GM12878 (cell line): ENCODE results near the gene RGS16. TPM values are rescaled to one million over a fixed set of nuclear protein-coding genes. Genes with fewer than 3 reads are reported as not detected.

ENCODE experiments used
- ATAC-seq: fragments of 200-7000 bp; cut with Tn5 transposase; 3 replicates; pipeline ENCODE4 v1.9.1; 2020; ENCODE audit warnings: mild to moderate bottlenecking, moderate library complexity
- BruUV-seq: library from RNA; stranded (reverse); fragments of 400-500 nt; replicated peaks from 2 replicates; lab custom pipeline; 2021; lab: Mats Ljungman, UMichigan
- CTCF ChIA-PET: fragments of 300-600 bp; sonication (Branson Sonifier 250); formaldehyde crosslinking; extraction: SDS; loops from one replicate; lab custom pipeline; 2021; ENCODE audit warnings: inconsistent platforms; lab: Yijun Ruan, JAX
- POLR2A ChIA-PET: fragments of 350-600 bp; formaldehyde crosslinking; extraction: SDS; loops from one replicate; lab custom pipeline; 2021; ENCODE audit warnings: inconsistent platforms; lab: Charles Lee
- RAD21 ChIA-PET: fragments of 300-600 bp; sonication (Branson Sonifier 250); formaldehyde crosslinking; loops from one replicate; lab custom pipeline; 2023; ENCODE audit warnings: antibody characterized with exemption; ENCODE audit not compliant: unreplicated experiment; lab: Charles Lee
- SMC1A ChIA-PET: fragments of 300-600 bp; sonication (Branson Sonifier 250); formaldehyde crosslinking; loops from one replicate; lab custom pipeline; 2023; ENCODE audit not compliant: unreplicated experiment, uncharacterized antibody; lab: Charles Lee
- DNase-seq: peaks from one replicate; pipeline ENCODE4 v3.0.0-alpha.2; 2011; ENCODE audit warnings: low read depth, low spot score
- FAIRE-seq: peaks from 3 replicates; lab custom pipeline; 2011; peaks lifted over from hg19 to GRCh38; lab: Jason Lieb, UNC
- H2AFZ ChIP-seq: 2 replicates; pipeline ENCODE4 v1.6.0; 2011; ENCODE audit warnings: low read depth, low read length, control low read depth; ENCODE audit not compliant: control insufficient read depth
- H3K27ac ChIP-seq: 2 replicates; pipeline ENCODE4 v1.5.1; 2011; ENCODE audit warnings: control low read depth; ENCODE audit not compliant: control insufficient read depth, insufficient read depth
- H3K27me3 ChIP-seq, 2 experiments: replicated peaks in 1 of 2; 2 replicates each; pipeline versions ENCODE4 v1.6.0 to v1.6.1; 2011; ENCODE audit warnings: low read length in 1 of 2; ENCODE audit not compliant: control insufficient read depth in 2 of 2, insufficient read depth in 2 of 2
- H3K36me3 ChIP-seq, 2 experiments: 2 replicates each; pipeline ENCODE4 v1.5.1; 2011; ENCODE audit warnings: low read length in 1 of 2; ENCODE audit not compliant: control insufficient read depth in 2 of 2, insufficient read depth in 2 of 2
- H3K4me1 ChIP-seq: 2 replicates; pipeline ENCODE4 v1.6.1; 2011; ENCODE audit warnings: mild to moderate bottlenecking, low read length, moderate library complexity, mixed read lengths; ENCODE audit not compliant: control insufficient read depth, insufficient read depth
- H3K4me2 ChIP-seq: 2 replicates; pipeline ENCODE4 v1.6.0; 2011; ENCODE audit warnings: control low read depth; ENCODE audit not compliant: control insufficient read depth, insufficient read depth
- H3K4me3 ChIP-seq: fragments of 200-600 bp; sonication (generic); 2 replicates; pipeline ENCODE4 v1.5.1; 2016
- H3K79me2 ChIP-seq: 2 replicates; pipeline ENCODE4 v1.6.0; 2011; ENCODE audit warnings: low read length; ENCODE audit not compliant: control insufficient read depth, insufficient read depth
- H3K9ac ChIP-seq: 2 replicates; pipeline ENCODE4 v1.8.0; 2011; ENCODE audit warnings: low read length, control low read depth, mixed read lengths; ENCODE audit not compliant: control insufficient read depth, insufficient read depth
- H3K9me3 ChIP-seq: replicated peaks from 3 replicates; pipeline ENCODE4 v1.5.1; 2011; ENCODE audit warnings: mild to moderate bottlenecking, low read length; ENCODE audit not compliant: control insufficient read depth, insufficient read depth
- H4K20me1 ChIP-seq: 2 replicates; pipeline ENCODE4 v1.6.0; 2011; ENCODE audit not compliant: control insufficient read depth, insufficient read depth
- NR2C1 ChIP-seq: fragments of 450-650 bp; IDR thresholded peaks from 2 replicates; pipeline ENCODE4 v1.6.1; 2017; ENCODE audit warnings: antibody characterized with exemption, mild to moderate bottlenecking, moderate library complexity
- SRF ChIP-seq, 2 experiments: IDR thresholded peaks; 2 replicates each; pipeline ENCODE4 v1.6.1; 2011; ENCODE audit warnings: low read depth in 2 of 2, low read length in 2 of 2, mild to moderate bottlenecking in 1 of 2, moderate library complexity in 1 of 2
- TARDBP ChIP-seq: IDR thresholded peaks from 2 replicates; pipeline ENCODE4 v1.6.1; 2016; ENCODE audit warnings: borderline replicate concordance
- WGBS: methylation state at CpG from one replicate; pipeline ENCODE4 v1.1.6; 2016; ENCODE audit warnings: low lambda C conversion rate; ENCODE audit not compliant: insufficient replicate concordance, insufficient coverage; ENCODE audit errors: missing lambda C conversion rate; 5-methylcytosine and 5-hydroxymethylcytosine counted together
- in situ Hi-C: fragments of 300-500 bp; cut with MboI; formaldehyde crosslinking; loops from 9 replicates; pipeline ENCODE4 v1.14.3; 2018; ENCODE audit warnings: mixed read lengths
- intact Hi-C: fragments of 100-400 bp; cut with micrococcal nuclease; formaldehyde crosslinking; loops from one replicate; pipeline ENCODE4 v1.14.2; 2022; ENCODE audit not compliant: unreplicated experiment
- polyA plus RNA-seq, 11 experiments: library from polyadenylated mRNA; depleted of rRNA in 4 of 11; unstranded in 6 of 11; stranded (reverse) in 5 of 11; fragments of >200 nt; fragmentation: Nextera tagmentation in 4 of 11; fragmentation: Illumina TruSeq in 1 of 11; extraction: Ambion mirVana in 4 of 11; extraction: Trizol in 1 of 11; gene quantifications; 1 replicate in 1 of 11; 2 replicates in 10 of 11; pipeline versions ENCODE4 v1.2.1 to v1.2.3, GENCODE V29; 2011 to 2016; ENCODE audit warnings: inconsistent platforms in 2 of 11, missing spikeins in 2 of 11, low read depth in 1 of 11
- total RNA-seq, 4 experiments: library from RNA; depleted of rRNA in 3 of 4; stranded (reverse); fragments of >200 nt in 3 of 4; fragmentation: Illumina TruSeq in 1 of 4; extraction: Trizol in 1 of 4; gene quantifications; 2 replicates each; pipeline versions ENCODE4 v1.2.1 to v1.2.3, GENCODE V29; 2013 to 2021
- TF ChIP-seq, protein P1 (sequence below): fragments of 450-650 bp; IDR thresholded peaks from 2 replicates; pipeline ENCODE4 v1.6.1; 2014; ENCODE audit warnings: mild to moderate bottlenecking
- TF ChIP-seq, protein P2 (sequence below): IDR thresholded peaks from 2 replicates; pipeline ENCODE4 v1.6.1; 2011; ENCODE audit warnings: borderline replicate concordance, low read depth, mild to moderate bottlenecking, moderate library complexity, low read length; ENCODE audit not compliant: insufficient read depth, poor library complexity, severe bottlenecking

The RGS16 gene
- total and polyA plus RNA-seq, 10 of the 15 experiments (the other 5 are each of a cell fraction or from before 2014, with no cell fraction given) = 16.4 to 58.2 (median 44.6) TPM

- H3K36me3 ChIP-seq = no peaks in the 10 kb centered on the region
- ChIA-PET RAD21 (no interaction called here), SMC1A (no interaction called here), CTCF (no interaction called here), POLR2A (no interaction called here)
- H3K27me3 ChIP-seq = peaks cover 0 to 2% of the 10 kb centered on the region in 2 experiments; a peak in 1 of 4 replicates
- in situ Hi-C loops (no loop called here), intact Hi-C loops (no loop called here)
- H2AFZ ChIP-seq = no peak overlapping the region
- H3K27ac ChIP-seq = no peak overlapping the region
- no peak overlapping the region for H3K9ac ChIP-seq
- no peaks in the 10 kb centered on the region; the same call in 1 of the 2 replicates for H3K4me1 ChIP-seq
- FAIRE-seq (no peak), ATAC-seq (no peak), DNase-seq (no peak)
- no peaks in the 10 kb centered on the region for H3K79me2 ChIP-seq
- H3K9me3 ChIP-seq = no peaks in the 10 kb centered on the region
- no peaks in the 10 kb centered on the region for H4K20me1 ChIP-seq
- WGBS = 24% methylated on average over 7 of the region's 7 CpGs
- H3K4me3 ChIP-seq = no peak overlapping the region
- H3K4me2 ChIP-seq = no peak overlapping the region
- no TSS peak for BruUV-seq
- TF ChIP-seq, protein P1, sequence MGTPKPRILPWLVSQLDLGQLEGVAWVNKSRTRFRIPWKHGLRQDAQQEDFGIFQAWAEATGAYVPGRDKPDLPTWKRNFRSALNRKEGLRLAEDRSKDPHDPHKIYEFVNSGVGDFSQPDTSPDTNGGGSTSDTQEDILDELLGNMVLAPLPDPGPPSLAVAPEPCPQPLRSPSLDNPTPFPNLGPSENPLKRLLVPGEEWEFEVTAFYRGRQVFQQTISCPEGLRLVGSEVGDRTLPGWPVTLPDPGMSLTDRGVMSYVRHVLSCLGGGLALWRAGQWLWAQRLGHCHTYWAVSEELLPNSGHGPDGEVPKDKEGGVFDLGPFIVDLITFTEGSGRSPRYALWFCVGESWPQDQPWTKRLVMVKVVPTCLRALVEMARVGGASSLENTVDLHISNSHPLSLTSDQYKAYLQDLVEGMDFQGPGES = no peak
- no peak for TF ChIP-seq NR2C1
Observed at GRCh38 chr1:182560392-182560984, 43.7 kb downstream of the RGS16 start.

GRCh38 chr1:182556279-182556678 is 47.9 kb downstream of the RGS16 start:
- H3K27me3 ChIP-seq = no peaks in the 10 kb centered on the region
- ATAC-seq = no peak
- FAIRE-seq = no peak
- H3K36me3 ChIP-seq = no peaks in the 10 kb centered on the region
- no peaks in the 10 kb centered on the region; the same call in 2 of the 3 replicates for H3K9me3 ChIP-seq
- BruUV-seq = no TSS peak
- no peak overlapping the region for H2AFZ ChIP-seq
- no peak overlapping the region for H3K9ac ChIP-seq
- no peaks in the 10 kb centered on the region for H4K20me1 ChIP-seq
- no peak overlapping the region for H3K4me2 ChIP-seq
- TF ChIP-seq, protein P2, sequence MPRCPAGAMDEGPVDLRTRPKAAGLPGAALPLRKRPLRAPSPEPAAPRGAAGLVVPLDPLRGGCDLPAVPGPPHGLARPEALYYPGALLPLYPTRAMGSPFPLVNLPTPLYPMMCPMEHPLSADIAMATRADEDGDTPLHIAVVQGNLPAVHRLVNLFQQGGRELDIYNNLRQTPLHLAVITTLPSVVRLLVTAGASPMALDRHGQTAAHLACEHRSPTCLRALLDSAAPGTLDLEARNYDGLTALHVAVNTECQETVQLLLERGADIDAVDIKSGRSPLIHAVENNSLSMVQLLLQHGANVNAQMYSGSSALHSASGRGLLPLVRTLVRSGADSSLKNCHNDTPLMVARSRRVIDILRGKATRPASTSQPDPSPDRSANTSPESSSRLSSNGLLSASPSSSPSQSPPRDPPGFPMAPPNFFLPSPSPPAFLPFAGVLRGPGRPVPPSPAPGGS = peak; percentile 29
- TF ChIP-seq SRF (IDR thresholded peaks at IDR 0.05; ENCODE audit: low read depth in 2 of 2, low read length in 2 of 2) (no peak), TARDBP (no peak)
- no peak overlapping the region for H3K4me3 ChIP-seq
- POLR2A ChIA-PET = no interaction called here
- RAD21 ChIA-PET = no interaction called here
- no peak overlapping the region for H3K27ac ChIP-seq
- SMC1A ChIA-PET = no interaction called here
- H3K4me1 ChIP-seq = no peaks in the 10 kb centered on the region
- DNase-seq = no peak
- intact Hi-C loops = no loop called here
- in situ Hi-C loops = no loop called here
- H3K79me2 ChIP-seq = no peaks in the 10 kb centered on the region
- CTCF ChIA-PET = no interaction called here
